Activated CD8-positive, alpha-beta memory T cell treated with anti-CD3 and anti-CD28 coated beads for 36 hours (primary cell): Measurements from ENCODE around the gene DCAF5. TPM values are rescaled to one million over a fixed set of nuclear protein-coding genes. Genes with fewer than 3 reads are reported as not detected.

Source experiments
- CTCF ChIA-PET: fragments of 350-600 bp; sonication (Branson Sonifier 250); formaldehyde crosslinking; loops from one replicate; lab custom pipeline; 2021; ENCODE audit warnings: antibody characterized with exemption; lab: Charles Lee
- POLR2A ChIA-PET: fragments of 350-600 bp; sonication (Branson Sonifier 250); formaldehyde crosslinking; loops from one replicate; lab custom pipeline; 2021; ENCODE audit warnings: antibody characterized with exemption; lab: Charles Lee
- total RNA-seq, 2 experiments: library from RNA; stranded (reverse); gene quantifications; one replicate each; pipeline ENCODE4 v1.2.3, GENCODE V29; 2021

Gene DCAF5
- total RNA-seq, 2 experiments from 2014 or later = 30.4 to 32.1 TPM

- POLR2A ChIA-PET = no interaction called here
- CTCF ChIA-PET = interaction anchor here (1.1 to 2.1 kb wide), 2 partner anchors 10 to 12 kb away, joined by 3 to 4 read pairs; no protein-coding TSS in a partner anchor
Measured at GRCh38 chr14:69117020-69117767, 35.7 kb downstream of the DCAF5 start.

- ChIA-PET CTCF (interaction anchor here (2.1 kb wide), 1 partner anchor 8 kb away, joined by 4 read pairs; no protein-coding TSS in a partner anchor), POLR2A (no interaction called here)
Measured at GRCh38 chr14:69115407-69116185, 37.3 kb downstream of the DCAF5 start.

GRCh38 chr14:69114763-69115162 lies 38.2 kb downstream of the DCAF5 start:
- ChIA-PET POLR2A (no interaction called here), CTCF (no interaction called here)

- CTCF ChIA-PET = interaction anchor here (1.4 to 2.6 kb wide), 4 partner anchors 188 to 240 kb away, joined by 3 to 13 read pairs (median 3); no protein-coding TSS in a partner anchor
- POLR2A ChIA-PET = interaction anchor here (1.0 kb wide), 1 partner anchor 246 kb away, joined by 3 read pairs; no protein-coding TSS in a partner anchor
Measured at GRCh38 chr14:69108358-69108757, 44.6 kb downstream of the DCAF5 start.

GRCh38 chr14:69107407-69108003 lies 45.4 kb downstream of the DCAF5 start:
- ChIA-PET POLR2A (interaction anchor here (1.0 kb wide), 1 partner anchor 245 kb away, joined by 3 read pairs; no protein-coding TSS in a partner anchor), CTCF (interaction anchor here (0.6 to 2.6 kb wide), 10 partner anchors 8 to 244 kb away, joined by 3 to 13 read pairs (median 4); no protein-coding TSS in a partner anchor)

- POLR2A ChIA-PET = no interaction called here
- CTCF ChIA-PET = interaction anchor here (0.7 to 2.6 kb wide), 4 partner anchors 11 to 243 kb away, joined by 3 to 13 read pairs (median 4); no protein-coding TSS in a partner anchor
Measured at GRCh38 chr14:69106451-69106850, 46.5 kb downstream of the DCAF5 start.

GRCh38 chr14:69105326-69105725 lies 47.6 kb downstream of the DCAF5 start:
- ChIA-PET CTCF (no interaction called here), POLR2A (no interaction called here)

- ChIA-PET CTCF (interaction anchor here (0.6 to 0.8 kb wide), 3 partner anchors 10 to 190 kb away, joined by 3 to 5 read pairs (median 3); no protein-coding TSS in a partner anchor), POLR2A (no interaction called here)
Measured at GRCh38 chr14:69101331-69101826, 51.5 kb downstream of the DCAF5 start.

- ChIA-PET POLR2A (no interaction called here), CTCF (interaction anchor here (0.6 to 0.7 kb wide), 4 partner anchors 78 to 654 kb away, joined by 3 to 4 read pairs (median 4); no protein-coding TSS in a partner anchor)
Measured at GRCh38 chr14:69097974-69098373, 54.9 kb downstream of the DCAF5 start.

GRCh38 chr14:69096781-69097475 lies 56.0 kb downstream of the DCAF5 start:
- ChIA-PET POLR2A (no interaction called here), CTCF (interaction anchor here (2.0 kb wide), 1 partner anchor 10 kb away, joined by 4 read pairs; no protein-coding TSS in a partner anchor)

GRCh38 chr14:69096246-69096645 lies 56.7 kb downstream of the DCAF5 start:
- POLR2A ChIA-PET = no interaction called here
- CTCF ChIA-PET = interaction anchor here (2.0 kb wide), 1 partner anchor 11 kb away, joined by 4 read pairs; no protein-coding TSS in a partner anchor

GRCh38 chr14:69094481-69094880 lies 58.4 kb downstream of the DCAF5 start:
- ChIA-PET CTCF (no interaction called here), POLR2A (no interaction called here)

GRCh38 chr14:69093631-69094421 lies 59.1 kb downstream of the DCAF5 start:
- POLR2A ChIA-PET = no interaction called here

GRCh38 chr14:69092840-69093422 lies 60.0 kb downstream of the DCAF5 start:
- ChIA-PET CTCF (interaction anchor here (0.6 to 0.9 kb wide), 2 partner anchors 37 to 182 kb away, joined by 3 read pairs; no protein-coding TSS in a partner anchor), POLR2A (no interaction called here)

More at GRCh38 chr14:69093631-69094421, 59.1 kb downstream of the DCAF5 start:
- CTCF ChIA-PET = no interaction called here

- POLR2A ChIA-PET = no interaction called here
Measured at GRCh38 chr14:69091695-69092094, 61.2 kb downstream of the DCAF5 start.

GRCh38 chr14:69091006-69091405 lies 61.9 kb downstream of the DCAF5 start:
- ChIA-PET POLR2A (no interaction called here), CTCF (interaction anchor here (1.4 to 1.5 kb wide), 3 partner anchors 10 to 231 kb away, joined by 3 to 5 read pairs (median 5); no protein-coding TSS in a partner anchor)

More at GRCh38 chr14:69091695-69092094, 61.2 kb downstream of the DCAF5 start:
- CTCF ChIA-PET = interaction anchor here (1.5 kb wide), 1 partner anchor 10 kb away, joined by 5 read pairs; no protein-coding TSS in a partner anchor
